ENCODE data around the gene SLC22A1.
"Not testable (repeated sequence)": the region's sequence is repeated elsewhere in the genome, so short reads cannot be mapped to it uniquely, and the experiment has no call there.

The SLC22A1 gene

GRCh38 chr6:160139420-160139851 lies 17.8 kb downstream of the SLC22A1 start:
- no peak for DNase-seq

GRCh38 chr6:160140493-160140892 lies 18.9 kb downstream of the SLC22A1 start:
- DNase-seq = not testable (repeated sequence)

DNA sequence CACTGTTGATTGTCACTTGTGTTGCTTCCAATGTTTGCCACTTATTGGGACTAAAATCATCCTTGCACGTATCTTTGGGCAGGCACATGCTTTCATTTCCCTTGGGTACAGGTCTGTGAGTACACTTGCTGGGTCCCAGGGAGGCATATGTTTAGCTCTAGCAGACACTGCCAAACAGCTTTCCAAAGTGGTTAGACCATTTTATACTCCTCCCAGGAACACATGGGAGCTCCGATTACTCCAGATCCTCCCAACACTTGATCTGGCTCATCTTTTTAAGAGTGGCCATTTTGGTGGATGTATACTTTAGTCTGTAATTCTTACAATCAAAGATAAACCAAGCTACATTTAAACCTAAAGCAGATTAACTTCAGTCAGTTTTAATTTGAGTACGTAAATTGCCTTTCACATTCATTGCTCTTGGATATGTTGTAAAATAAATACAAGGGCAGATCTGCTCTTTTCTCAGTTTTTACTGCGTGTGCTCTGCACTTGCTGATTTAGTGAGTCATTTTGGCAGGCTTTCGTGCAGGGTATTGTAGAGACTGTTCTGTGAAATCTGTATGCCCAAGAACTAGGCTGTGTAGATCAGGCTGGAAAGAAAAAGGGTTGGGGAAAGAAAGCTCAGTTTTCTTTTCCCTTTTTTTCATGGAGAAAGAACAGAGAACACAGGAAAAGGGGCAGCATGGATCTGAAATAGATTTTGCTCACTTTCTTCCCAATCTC lies 19.5 kb downstream of the SLC22A1 start:
- no peak for DNase-seq

DNA sequence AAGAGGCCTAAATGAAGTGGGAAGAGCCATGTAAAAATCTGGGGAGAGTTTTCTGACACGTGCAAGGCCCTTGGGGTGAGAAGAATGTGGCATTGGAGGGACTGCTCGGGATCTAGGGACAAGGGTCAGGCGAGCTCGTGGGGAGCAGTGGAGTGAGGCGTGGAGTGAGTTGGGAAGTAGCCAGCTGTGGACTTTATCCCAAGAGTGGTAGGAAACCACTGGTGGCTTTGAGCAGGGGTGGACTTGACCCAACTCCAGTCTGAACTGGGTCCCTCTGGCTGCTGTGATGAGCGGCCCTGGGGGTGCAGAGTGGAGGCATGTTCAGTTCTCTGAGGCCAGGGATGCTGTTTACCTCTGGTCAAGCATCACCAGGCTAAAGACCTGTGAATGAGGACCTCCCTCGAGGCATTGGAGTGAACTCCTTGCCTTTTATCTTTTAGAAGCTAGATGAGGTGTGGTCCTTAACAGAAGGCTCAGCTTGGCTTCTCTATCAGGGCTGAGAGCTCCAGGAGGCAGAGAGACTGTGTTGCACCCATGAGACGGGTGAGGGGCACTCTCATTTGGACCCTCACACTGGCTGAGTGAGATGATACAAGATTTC lies 20.6 kb downstream of the SLC22A1 start:
- DNase-seq = no peak

GRCh38 chr6:160146454-160147145 lies 25.0 kb downstream of the SLC22A1 start:
- no peak for DNase-seq

- DNase-seq = no peak
Observed at GRCh38 chr6:160147146-160147536, 25.5 kb downstream of the SLC22A1 start.

GRCh38 chr6:160154471-160154870 lies 32.9 kb downstream of the SLC22A1 start:
- no peak for DNase-seq

- no peak for DNase-seq
Observed at GRCh38 chr6:160156842-160157241, 35.2 kb downstream of the SLC22A1 start.

DNA sequence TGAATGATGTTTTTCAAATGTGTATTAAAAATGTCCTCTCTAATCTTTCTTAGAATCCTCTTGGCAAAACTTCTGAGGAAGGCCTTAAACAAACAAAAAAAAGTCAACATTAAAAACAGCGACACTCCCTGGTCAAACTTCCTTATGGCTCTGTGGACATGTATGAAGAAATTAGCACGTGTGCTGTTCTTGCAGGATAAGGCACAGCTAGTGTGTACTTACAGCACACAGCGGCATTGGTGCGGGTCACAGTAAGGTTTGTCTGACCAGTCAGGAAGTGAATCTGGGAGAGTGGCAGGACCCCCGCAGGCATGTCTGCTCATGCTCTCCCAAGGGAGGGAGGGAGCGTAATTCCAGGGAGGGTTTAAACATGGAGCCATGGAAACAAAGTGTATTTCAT lies 38.8 kb downstream of the SLC22A1 start:
- no peak for DNase-seq

GRCh38 chr6:160160929-160161646 lies 39.5 kb downstream of the SLC22A1 start:
- DNase-seq = no peak

- no peak for DNase-seq
Observed at GRCh38 chr6:160161647-160161986, 40.0 kb downstream of the SLC22A1 start.

DNA sequence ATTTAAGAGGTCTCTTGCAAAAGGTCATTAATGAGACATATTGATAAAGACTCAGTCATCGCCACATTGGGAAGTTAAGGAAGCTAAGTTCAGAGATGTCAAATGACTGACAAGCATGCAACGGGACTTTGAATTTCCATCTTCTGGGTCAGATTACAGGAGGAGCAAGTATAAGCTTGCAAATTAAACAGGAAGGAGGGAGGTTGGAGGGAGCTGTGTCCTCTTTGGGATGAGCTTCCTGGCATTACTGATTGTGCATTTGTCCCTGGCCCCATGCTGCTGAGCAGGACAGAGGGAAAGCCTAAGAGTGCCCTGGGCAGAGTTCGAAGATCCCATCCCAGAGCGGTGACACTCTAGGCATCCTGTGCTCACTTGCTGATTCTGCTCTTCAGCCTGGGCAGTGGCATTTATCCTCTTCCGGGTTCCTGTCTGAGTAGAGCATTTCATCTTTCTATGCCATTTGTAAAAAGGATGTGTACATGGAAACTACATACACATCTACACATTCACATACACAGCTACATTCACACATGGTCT lies 40.5 kb downstream of the SLC22A1 start:
- no peak for DNase-seq

GRCh38 chr6:160163425-160163824 lies 41.8 kb downstream of the SLC22A1 start:
- DNase-seq = no peak

DNA sequence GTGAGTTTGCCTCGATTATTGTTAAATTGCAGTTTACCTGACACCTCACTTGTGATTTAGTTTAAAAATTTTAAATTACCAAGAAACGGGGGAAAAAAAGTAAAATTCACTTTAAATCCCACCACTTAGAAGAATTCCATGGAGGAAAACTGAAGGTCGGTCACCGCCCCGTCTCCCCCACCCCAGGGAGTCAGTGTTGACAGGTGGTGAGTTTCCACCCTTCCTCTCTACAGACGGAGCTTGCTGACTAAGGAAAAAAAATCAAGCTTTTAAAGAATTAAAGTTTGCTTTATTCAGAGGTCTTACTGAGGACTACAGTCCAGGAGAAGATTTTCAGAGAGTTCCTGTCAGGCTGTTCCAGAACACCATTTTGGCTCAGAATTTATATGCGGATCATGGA lies 42.3 kb downstream of the SLC22A1 start:
- no peak for DNase-seq

- not testable (repeated sequence) for DNase-seq
Observed at GRCh38 chr6:160165928-160166327, 44.3 kb downstream of the SLC22A1 start.

GRCh38 chr6:160167604-160168399 lies 46.2 kb downstream of the SLC22A1 start:
- DNase-seq = no peak

DNA sequence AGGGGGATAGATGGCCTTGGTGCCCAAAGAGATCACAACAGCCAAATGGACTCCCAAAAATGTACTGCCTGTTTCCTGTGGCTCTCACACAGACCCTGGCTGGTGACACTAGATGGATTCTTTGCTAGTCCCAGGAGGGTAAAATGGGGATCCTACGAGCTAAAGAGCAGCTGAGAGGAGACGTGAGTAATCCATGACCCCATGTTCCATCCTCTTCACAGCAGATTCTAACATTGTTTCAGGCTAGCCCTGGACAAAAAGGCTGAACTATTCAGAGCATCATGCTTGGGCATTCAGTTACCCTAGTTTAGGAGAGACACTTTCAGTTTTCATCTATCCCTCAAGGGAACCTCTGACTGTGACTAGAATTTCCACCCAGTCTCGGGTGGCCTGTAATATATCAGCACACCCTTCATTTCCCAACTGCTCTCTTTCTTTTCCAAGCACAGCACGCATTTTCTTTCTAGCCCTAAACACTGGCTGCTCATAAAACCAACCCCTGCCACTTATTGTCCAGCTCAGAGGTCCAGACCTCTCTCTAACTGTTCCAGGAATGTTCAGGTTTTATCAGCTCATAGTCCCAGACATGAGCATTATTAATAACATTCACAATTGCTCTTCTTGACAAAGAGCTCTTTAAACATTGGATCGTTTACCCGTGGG lies 48.5 kb downstream of the SLC22A1 start:
- no peak for DNase-seq

GRCh38 chr6:160172704-160173103 lies 51.1 kb downstream of the SLC22A1 start:
- no peak for DNase-seq

- no peak for DNase-seq
Observed at GRCh38 chr6:160173806-160174527, 52.4 kb downstream of the SLC22A1 start.

DNA sequence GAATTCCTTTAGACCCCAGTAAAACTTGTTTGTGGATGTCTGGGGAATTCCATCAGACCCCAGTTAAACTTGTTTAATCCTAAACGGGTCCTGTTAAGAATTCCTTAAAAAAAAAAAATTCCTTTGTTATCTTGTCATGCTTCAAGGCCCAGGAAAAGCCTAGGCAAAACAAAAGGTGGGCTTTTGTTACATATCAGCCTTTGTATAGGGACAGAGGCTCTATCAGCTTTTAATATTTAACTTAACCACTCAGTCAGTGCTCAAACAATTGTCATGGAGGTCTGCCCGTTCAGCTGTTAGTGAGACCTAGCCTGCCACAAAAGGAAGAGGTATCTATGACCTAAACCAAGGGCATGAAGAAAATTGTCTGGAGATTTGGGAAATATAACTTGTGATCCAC lies 53.1 kb downstream of the SLC22A1 start:
- no peak for DNase-seq

- no peak for DNase-seq
Observed at GRCh38 chr6:160177220-160177619, 55.6 kb downstream of the SLC22A1 start.

All from cerebellar nuclear complex (tissue), 1 donor.